NCI-H526 treated with DMSO at 0.1 percent for 48 hours (cell line): Measurements from ENCODE around the gene COA7.

Experiments used
- DNase-seq: peaks from one replicate; lab custom pipeline; 2025; lab: John Stamatoyannopoulos, UW

The COA7 gene

GRCh38 chr1:52635321-52636089 lies 62.6 kb downstream of the COA7 start:
- DNase-seq = no peak
